Measurements from ENCODE around the gene ASIC1.
A peak's percentile ranks its signal among the peaks of the same experiment; 100 is the strongest.

The ASIC1 gene

GRCh38 chr12:50099302-50100008, 42.1 kb downstream of the ASIC1 start:
- peaks cover 58% of the 10 kb centered on the region for H3K36me3 ChIP-seq
- H3K27me3 ChIP-seq, result no peaks in the 10 kb centered on the region
- H3K4me3 ChIP-seq (ENCODE audit: low read depth, low read length), result no peak overlapping the region
- peaks cover 8% of the 10 kb centered on the region for H3K4me1 ChIP-seq
- H3K9me3 ChIP-seq, result no peaks in the 10 kb centered on the region
- no peak for DNase-seq
- TF ChIP-seq CTCF (IDR thresholded peaks at IDR 0.05; ENCODE audit: low read depth, low read length), result no peak

GRCh38 chr12:50100561-50100960, 43.2 kb downstream of the ASIC1 start:
- H3K27me3 ChIP-seq, result no peaks in the 10 kb centered on the region
- no peak for DNase-seq
- H3K4me3 ChIP-seq (ENCODE audit: low read depth, low read length), result no peak overlapping the region
- no peaks in the 10 kb centered on the region for H3K9me3 ChIP-seq
- peaks cover 8% of the 10 kb centered on the region for H3K4me1 ChIP-seq
- H3K36me3 ChIP-seq, result peaks cover 47% of the 10 kb centered on the region
- no peak for TF ChIP-seq CTCF (IDR thresholded peaks at IDR 0.05; ENCODE audit: low read depth, low read length)

DNA sequence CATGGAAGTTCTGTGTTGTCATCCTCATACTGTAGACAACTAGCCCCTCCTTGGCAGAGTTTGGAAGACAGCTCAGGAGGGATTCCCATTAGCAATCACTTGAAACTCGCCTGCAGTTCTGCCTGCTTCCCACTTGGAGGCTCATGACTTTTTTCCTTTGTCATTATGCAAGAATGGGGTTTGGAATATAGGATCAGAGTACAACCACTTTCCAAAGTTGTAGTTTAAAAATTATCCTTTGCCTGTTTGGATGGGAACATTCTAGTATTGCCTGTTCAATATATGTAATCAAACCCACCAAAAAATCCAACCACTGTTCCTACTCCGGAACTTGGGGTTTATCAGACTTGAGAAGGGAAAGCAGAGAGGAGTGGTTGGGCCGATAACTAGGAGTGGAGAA, 44.3 kb downstream of the ASIC1 start:
- Histone ChIP-seq H3K4me3 (ENCODE audit: low read depth, low read length) (no peak overlapping the region), H3K9me3 (no peaks in the 10 kb centered on the region), H3K36me3 (peaks cover 36% of the 10 kb centered on the region), H3K27me3 (no peaks in the 10 kb centered on the region), H3K4me1 (peaks cover 8% of the 10 kb centered on the region)
- DNase-seq, result no peak
- TF ChIP-seq CTCF (IDR thresholded peaks at IDR 0.05; ENCODE audit: low read depth, low read length), result peak; percentile 65

DNA sequence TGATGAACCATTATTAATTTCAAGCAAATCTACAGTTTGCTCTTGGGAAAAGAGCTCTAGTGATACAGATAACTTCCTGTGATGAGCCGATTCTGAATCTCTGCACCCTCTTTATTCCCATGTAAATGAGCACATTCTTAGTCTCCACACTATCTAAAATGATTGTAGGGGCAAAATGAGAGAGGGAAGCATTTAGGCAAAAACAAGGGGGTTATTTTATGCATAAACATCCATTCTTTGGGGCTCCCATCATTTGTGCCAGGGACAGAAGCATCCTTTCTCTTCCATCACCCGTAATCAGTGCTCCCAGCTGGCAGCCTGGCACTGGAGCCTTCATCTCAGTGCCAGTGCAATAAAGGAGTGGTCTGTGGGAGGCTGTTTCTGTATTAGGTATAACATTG, 44.7 kb downstream of the ASIC1 start:
- no peak for TF ChIP-seq CTCF (IDR thresholded peaks at IDR 0.05; ENCODE audit: low read depth, low read length)
- Histone ChIP-seq H3K36me3 (peaks cover 31% of the 10 kb centered on the region), H3K27me3 (no peaks in the 10 kb centered on the region), H3K4me1 (peaks cover 8% of the 10 kb centered on the region), H3K9me3 (no peaks in the 10 kb centered on the region), H3K4me3 (ENCODE audit: low read depth, low read length) (no peak overlapping the region)
- no peak for DNase-seq

DNA sequence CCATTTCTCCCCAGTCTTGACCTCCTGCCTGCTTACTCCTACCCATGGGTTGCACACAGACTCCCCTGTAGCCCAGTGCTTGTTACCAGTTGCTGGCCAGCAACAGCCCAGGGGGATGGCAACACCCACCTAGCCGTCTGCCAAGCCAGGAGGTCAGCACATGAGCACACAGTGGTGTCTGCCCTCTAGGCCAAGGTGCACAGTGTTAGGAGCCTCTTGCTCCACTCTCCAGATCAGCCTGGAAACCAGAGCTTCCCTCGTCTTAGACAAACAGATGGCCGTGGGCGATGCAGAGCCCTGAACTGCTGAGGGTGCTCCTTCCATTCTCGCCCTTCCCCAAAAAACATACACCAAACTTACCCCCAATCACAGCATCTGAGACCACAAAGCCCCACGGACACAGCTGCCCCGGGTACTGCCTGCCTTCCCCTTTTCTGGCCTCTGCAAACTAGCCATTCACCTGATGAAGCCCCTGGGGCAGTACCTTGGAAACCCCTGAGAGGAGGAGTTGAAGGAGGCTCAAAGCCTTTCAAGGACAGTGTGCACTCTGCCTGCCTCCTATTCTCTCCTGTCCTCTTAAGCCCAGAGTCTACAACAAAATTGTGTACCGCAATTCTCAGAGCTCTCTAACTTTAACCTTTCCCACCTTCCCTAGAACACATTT, 45.4 kb downstream of the ASIC1 start:
- H3K4me3 ChIP-seq (ENCODE audit: low read depth, low read length), result no peak overlapping the region
- H3K36me3 ChIP-seq, result peaks cover 26% of the 10 kb centered on the region
- no peaks in the 10 kb centered on the region for H3K27me3 ChIP-seq
- H3K4me1 ChIP-seq, result peaks cover 8% of the 10 kb centered on the region
- no peaks in the 10 kb centered on the region for H3K9me3 ChIP-seq
- DNase-seq, result no peak
- TF ChIP-seq CTCF (IDR thresholded peaks at IDR 0.05; ENCODE audit: low read depth, low read length), result no peak

GRCh38 chr12:50103351-50103750, 46.0 kb downstream of the ASIC1 start:
- Histone ChIP-seq H3K36me3 (peaks cover 21% of the 10 kb centered on the region), H3K4me3 (ENCODE audit: low read depth, low read length) (no peak overlapping the region), H3K9me3 (no peaks in the 10 kb centered on the region), H3K27me3 (no peaks in the 10 kb centered on the region), H3K4me1 (peaks cover 8% of the 10 kb centered on the region)
- no peak for TF ChIP-seq CTCF (IDR thresholded peaks at IDR 0.05; ENCODE audit: low read depth, low read length)
- no peak for DNase-seq
